Retinal pigment epithelial cell (primary cell): ENCODE data around the gene FOS.

Experiments used
- DNase-seq: peaks from one replicate; pipeline ENCODE4 v3.0.0-alpha.2; 2010; ENCODE audit warnings: low read depth
- H3K4me3 ChIP-seq: 2 replicates; pipeline ENCODE4 v1.5.1; 2011; ENCODE audit warnings: mild to moderate bottlenecking, low read length, control low read depth, moderate library complexity
- TF ChIP-seq, protein P1 (sequence below): conservative IDR thresholded peaks from 2 replicates; pipeline ENCODE4 v1.5.1; 2011; ENCODE audit warnings: low read depth, low read length, control low read depth, inconsistent platforms

The FOS gene

DNA sequence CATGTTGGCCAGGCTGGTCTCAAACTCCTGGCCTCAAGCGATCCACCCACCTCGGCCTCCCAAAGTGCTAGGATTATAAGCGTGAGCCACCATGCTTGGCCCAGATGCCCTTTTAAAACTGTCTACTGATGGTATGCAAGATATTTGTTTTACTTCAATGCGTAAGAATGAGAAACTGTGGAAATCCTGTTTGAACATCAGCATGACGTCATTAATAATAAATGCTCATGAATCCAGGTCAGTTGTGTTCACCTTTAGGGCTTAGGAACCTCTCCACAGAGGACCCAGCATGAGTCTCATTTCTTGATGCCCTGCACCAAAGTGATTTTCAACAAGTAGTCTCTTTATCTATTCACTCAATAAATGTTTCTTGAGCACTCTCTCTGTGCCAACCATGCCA lies 34.5 kb upstream of the FOS start:
- H3K4me3 ChIP-seq: no peak overlapping the region
- no peak for DNase-seq
- TF ChIP-seq, protein P1, sequence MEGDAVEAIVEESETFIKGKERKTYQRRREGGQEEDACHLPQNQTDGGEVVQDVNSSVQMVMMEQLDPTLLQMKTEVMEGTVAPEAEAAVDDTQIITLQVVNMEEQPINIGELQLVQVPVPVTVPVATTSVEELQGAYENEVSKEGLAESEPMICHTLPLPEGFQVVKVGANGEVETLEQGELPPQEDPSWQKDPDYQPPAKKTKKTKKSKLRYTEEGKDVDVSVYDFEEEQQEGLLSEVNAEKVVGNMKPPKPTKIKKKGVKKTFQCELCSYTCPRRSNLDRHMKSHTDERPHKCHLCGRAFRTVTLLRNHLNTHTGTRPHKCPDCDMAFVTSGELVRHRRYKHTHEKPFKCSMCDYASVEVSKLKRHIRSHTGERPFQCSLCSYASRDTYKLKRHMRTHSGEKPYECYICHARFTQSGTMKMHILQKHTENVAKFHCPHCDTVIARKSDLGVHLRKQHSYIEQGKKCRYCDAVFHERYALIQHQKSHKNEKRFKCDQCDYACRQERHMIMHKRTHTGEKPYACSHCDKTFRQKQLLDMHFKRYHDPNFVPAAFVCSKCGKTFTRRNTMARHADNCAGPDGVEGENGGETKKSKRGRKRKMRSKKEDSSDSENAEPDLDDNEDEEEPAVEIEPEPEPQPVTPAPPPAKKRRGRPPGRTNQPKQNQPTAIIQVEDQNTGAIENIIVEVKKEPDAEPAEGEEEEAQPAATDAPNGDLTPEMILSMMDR: no peak

DNA sequence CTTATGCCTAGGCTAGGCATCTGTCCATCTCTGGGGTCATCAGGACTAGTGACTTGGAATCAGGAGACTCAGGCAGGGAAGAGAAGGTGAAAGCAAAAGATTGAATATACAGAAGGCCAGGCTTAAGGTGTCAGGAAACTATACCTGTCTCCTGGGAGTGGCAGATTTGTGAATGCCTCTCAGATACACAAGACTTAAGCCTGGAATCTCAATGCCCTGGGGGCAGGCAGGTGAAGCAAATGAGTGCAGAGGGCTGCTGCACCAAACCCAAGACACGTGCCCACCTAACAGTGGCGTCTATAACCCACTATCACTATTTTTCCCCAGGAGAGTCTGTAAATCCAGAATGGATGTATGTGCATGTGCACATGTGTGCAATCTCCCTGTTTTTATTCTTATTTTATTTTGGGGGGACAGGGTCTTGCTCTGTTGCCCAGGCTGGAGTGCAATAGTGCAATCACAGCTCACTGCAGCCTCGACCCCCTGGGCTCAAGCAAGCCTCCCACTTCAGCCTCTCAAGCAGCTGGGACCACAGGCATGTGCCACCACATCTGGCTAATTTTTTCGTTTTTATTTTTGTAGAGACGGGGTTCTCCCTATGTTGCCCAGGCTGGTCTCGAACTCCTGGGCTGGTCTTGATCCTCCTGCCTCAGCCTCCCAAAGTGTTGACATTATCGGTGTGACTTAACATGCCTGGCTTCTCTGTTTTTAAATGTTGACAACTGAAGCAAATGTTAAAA lies 31.9 kb upstream of the FOS start:
- no peak for DNase-seq
- TF ChIP-seq, protein P1: no peak
- no peak overlapping the region for H3K4me3 ChIP-seq

DNA sequence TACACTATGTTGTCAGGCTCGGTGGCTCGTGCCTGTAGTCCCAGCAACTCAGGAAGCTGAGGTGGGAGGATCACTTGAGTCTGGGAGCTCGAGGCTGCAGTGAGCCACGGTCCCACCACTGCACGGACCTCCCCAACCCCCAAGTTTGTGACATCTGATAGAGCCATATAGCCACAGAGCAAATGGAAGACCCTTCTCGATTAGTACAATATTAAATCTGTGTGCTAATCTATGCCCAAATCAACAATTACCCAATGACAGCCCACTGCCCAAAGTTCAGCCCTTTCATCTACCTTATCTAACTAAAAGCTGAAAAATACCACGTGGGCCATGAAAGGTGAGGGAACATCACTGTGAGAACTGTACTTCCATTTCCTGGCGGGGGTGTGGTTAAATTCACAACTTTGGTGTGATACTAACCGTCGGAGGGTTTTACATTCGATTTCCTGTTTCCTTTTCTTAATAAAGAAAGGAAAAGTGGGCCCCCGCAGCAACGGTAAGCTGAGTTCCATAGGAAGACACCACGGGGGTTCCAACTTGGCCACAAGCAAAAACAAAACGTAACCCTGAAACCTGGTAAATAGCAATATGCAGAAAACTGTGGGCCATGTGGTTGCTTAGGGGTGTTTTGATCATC lies 31.2 kb upstream of the FOS start:
- TF ChIP-seq, protein P1: no peak
- no peak for DNase-seq
- H3K4me3 ChIP-seq: no peak overlapping the region

DNA sequence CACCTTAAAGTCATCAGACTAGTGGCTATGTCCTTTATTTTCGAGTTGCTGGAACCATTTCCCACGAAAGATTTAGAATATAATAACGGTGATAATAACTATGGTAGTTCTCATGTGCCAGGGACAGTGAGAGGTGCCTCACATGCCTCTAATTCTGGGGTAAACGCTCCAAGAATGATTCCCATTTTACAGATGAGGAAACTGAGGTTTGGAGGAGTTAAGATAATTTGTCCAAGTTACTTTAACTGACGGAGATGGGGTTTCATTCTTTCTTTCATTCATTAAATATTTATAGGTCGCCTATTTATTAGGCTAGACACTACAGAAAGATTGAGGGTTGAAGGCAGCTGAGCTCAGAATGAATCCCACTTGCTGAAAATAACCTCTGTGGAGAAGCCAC lies 30.7 kb upstream of the FOS start:
- TF ChIP-seq, protein P1: no peak
- H3K4me3 ChIP-seq: no peak overlapping the region
- DNase-seq: no peak

DNA sequence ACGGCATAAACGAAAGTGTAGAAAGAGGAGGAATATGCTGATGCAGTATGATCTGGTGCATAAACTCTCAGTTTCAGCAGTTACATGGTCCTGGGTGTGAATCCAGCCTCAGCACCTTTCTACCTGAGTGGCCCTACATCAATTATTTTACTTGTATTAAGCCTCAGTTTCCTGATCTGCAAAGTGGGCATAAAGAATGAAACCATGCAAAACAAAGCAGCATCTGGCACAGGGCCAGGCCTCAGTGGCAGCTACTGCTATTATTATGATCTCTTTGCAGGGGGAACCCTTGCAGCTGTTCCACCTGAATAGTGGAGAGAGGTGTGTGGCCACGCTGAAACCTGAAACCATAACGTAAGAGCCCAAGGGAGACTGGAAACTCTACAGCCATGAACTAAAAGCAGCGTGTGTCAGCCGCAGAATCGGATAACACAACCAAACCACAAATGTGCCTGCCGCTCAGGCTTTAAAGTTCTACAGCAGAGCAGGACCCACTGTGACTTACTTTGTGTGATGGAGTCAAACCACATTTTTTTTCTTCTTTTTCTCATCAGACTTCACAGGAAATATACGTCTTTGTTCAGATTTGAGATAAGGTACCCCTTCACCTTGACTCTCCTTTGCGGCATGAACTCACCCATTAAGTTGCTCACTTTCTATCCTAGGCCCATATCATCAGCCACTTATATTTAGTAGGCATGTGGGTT lies 29.2 kb upstream of the FOS start:
- no peak overlapping the region for H3K4me3 ChIP-seq
- TF ChIP-seq, protein P1: no peak
- no peak for DNase-seq

DNA sequence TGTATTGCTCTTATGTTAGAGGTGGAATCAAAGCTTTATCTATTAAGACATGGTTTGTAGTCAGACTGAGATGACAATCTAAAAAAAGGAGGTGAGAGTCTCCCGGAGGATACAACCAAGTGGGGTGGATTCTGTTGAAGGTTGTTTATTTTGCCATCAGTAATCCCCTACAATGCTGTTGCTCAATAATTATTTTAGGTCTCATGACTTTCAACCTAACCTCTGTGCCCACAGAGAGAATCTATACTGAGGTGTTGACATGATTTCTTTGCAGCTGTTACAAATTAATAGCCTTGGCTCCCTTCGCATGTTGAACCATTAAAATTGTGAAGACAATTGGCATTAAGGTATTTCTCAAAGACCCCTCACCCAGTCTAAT lies 28.7 kb upstream of the FOS start:
- H3K4me3 ChIP-seq: no peak overlapping the region
- TF ChIP-seq, protein P1: no peak
- DNase-seq: no peak
